Ascending aorta (tissue), 2 donors: ENCODE data around the gene GPR17. TPM values are rescaled to one million over a fixed set of nuclear protein-coding genes. Genes with fewer than 3 reads are reported as not detected.

ENCODE experiments used
- DNase-seq, 2 donors: peaks; one replicate each; pipeline ENCODE4 v3.0.0-alpha.2; 2019; ENCODE audit warnings: low spot score in 2 of 2
- H3K27ac ChIP-seq, 2 donors: fragments of 200-600 bp; sonication (generic); one replicate each; pipeline ENCODE4 v1.5.1; 2016 to 2017; ENCODE audit warnings: mild to moderate bottlenecking in 1 of 2
- H3K27me3 ChIP-seq: fragments of 200-600 bp; sonication (generic); one replicate; pipeline ENCODE4 v1.5.1; 2017
- H3K36me3 ChIP-seq, 2 donors: fragments of 200-600 bp; sonication (generic); one replicate each; pipeline ENCODE4 v1.5.1; 2016
- H3K4me1 ChIP-seq, 2 donors: fragments of 200-600 bp; sonication (generic); one replicate each; pipeline ENCODE4 v1.5.1; 2016 to 2017; ENCODE audit warnings: mild to moderate bottlenecking in 1 of 2
- H3K4me3 ChIP-seq, 2 donors: fragments of 200-600 bp; sonication (generic); one replicate each; pipeline ENCODE4 v1.5.1; 2016 to 2017; ENCODE audit warnings: mild to moderate bottlenecking in 1 of 2
- H3K9me3 ChIP-seq, 2 donors: fragments of 200-600 bp; sonication (generic); one replicate each; pipeline ENCODE4 v1.5.1; 2016
- intact Hi-C: fragments of 100-400 bp; cut with DNase I; formaldehyde crosslinking; loops from one replicate; pipeline ENCODE4 v1.15.1; 2023
- total RNA-seq: library from RNA; depleted of rRNA; stranded (reverse); fragments of >200 nt; gene quantifications from one replicate; pipeline ENCODE4 v1.1.0, GENCODE V29; 2016
- TF ChIP-seq, protein P1 (sequence below), 3 experiments: fragments of 200-600 bp in 2 of 3; fragments of 450-650 bp in 1 of 3; sonication (generic) in 2 of 3; IDR thresholded peaks; one replicate each; pipeline ENCODE4 v1.5.1; 2016 to 2019; ENCODE audit warnings: antibody characterized with exemption in 3 of 3, mild to moderate bottlenecking in 1 of 3, moderate library complexity in 1 of 3

The GPR17 gene
- total RNA-seq, 1 donor from 2014 or later, result not detected

DNA sequence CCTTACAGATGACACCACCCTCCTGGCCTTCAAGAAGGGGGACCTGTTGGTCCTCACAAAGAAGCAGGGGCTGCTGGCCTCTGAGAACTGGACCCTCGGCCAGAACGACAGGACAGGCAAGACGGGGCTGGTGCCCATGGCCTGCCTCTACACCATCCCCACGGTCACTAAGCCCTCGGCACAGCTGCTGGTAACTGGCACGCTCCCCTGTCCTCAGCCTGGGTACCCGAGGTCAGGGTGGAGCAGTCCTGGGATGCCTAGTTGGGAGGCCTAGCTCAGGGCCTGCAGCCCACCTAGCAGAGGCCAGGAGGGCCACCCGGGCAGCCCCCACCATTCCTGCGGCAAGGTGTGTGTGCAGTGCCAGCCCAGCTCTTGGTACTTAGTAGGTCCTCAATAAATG is 16.3 kb upstream of the GPR17 start:
- peaks cover 8 to 27% of the 10 kb centered on the region in 2 donors for H3K4me1 ChIP-seq
- no peak overlapping the region for H3K4me3 ChIP-seq
- DNase-seq, result no peak
- intact Hi-C loops, result no loop called here
- no peaks in the 10 kb centered on the region for H3K36me3 ChIP-seq
- no peak overlapping the region for H3K27ac ChIP-seq
- TF ChIP-seq, protein P1, sequence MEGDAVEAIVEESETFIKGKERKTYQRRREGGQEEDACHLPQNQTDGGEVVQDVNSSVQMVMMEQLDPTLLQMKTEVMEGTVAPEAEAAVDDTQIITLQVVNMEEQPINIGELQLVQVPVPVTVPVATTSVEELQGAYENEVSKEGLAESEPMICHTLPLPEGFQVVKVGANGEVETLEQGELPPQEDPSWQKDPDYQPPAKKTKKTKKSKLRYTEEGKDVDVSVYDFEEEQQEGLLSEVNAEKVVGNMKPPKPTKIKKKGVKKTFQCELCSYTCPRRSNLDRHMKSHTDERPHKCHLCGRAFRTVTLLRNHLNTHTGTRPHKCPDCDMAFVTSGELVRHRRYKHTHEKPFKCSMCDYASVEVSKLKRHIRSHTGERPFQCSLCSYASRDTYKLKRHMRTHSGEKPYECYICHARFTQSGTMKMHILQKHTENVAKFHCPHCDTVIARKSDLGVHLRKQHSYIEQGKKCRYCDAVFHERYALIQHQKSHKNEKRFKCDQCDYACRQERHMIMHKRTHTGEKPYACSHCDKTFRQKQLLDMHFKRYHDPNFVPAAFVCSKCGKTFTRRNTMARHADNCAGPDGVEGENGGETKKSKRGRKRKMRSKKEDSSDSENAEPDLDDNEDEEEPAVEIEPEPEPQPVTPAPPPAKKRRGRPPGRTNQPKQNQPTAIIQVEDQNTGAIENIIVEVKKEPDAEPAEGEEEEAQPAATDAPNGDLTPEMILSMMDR (IDR thresholded peaks at IDR 0.05), result no peak
- no peaks in the 10 kb centered on the region for H3K9me3 ChIP-seq
- no peaks in the 10 kb centered on the region for H3K27me3 ChIP-seq

DNA sequence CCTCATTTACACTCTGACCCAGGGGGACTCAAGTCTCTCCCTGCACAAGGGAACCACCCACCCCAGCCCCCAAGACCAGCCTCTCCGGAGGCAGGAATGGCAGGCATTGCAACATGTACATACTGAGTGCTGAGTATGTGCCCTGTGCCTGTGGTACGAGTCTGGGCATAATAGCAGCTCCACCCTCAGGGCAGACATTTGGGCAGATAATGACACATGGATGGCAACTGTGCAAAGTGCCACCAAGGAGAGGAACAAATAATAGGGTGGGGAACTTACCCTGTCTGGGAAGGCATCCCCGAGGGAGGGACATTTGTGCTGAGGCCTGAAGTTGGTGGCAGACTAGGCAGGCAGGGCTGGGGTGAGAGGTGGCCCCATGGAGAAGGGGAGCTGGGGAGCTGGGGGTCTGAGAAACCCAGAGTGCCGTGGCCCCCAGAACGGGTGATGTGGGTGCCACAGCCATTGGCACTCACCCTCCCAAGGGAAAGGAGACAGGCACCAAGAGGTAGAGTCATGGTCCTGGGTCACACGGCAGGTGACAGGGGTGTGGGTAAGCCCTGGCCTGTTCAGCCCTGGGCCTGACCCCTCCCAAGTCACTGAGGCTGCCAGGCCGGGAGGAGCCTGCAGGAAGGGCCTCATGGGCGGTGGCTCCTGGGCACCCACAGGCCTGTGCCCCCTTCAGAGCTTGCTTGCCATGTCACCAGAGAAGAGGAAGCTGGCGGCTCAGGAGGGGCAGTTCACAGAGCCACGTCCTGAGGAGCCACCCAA is 15.7 kb upstream of the GPR17 start:
- Histone ChIP-seq H3K27me3 (no peaks in the 10 kb centered on the region), H3K36me3 (no peaks in the 10 kb centered on the region), H3K4me1 (peaks cover 8 to 27% of the 10 kb centered on the region in 2 donors), H3K4me3 (no peak overlapping the region), H3K27ac (no peak overlapping the region), H3K9me3 (no peaks in the 10 kb centered on the region)
- no peak for DNase-seq
- intact Hi-C loops, result no loop called here
- TF ChIP-seq, protein P1 (IDR thresholded peaks at IDR 0.05), result no peak

DNA sequence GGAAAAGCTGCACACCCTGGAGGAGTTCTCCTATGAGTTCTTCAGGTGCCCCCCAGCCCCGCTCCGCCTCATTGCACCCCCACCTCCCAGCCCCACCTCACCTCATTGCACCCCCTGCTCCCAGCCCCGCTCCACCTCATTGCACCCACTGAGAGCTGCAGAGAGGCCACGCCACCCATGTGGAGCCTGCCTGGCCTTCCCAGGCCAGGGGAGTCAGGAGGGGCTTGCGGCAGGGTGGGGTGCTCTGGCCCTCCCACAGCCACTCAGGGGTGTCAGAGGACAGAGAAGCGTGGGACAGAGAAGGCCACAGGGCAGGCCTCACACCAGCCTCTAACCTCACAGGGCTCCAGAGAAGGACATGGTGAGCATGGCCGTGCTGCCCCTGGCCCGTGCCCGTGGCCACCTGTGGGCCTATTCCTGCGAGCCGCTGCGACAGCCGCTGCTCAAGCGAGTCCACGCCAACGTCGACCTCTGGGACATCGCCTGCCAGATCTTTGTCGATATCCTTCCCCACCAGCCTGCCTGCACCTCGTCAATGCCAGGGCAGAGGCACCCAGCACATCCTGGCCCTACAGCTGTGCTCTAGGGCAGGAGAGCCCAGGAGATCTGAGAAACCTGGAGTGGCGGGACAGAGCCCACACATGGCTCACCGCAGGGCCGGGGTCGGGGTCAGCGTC is 15.0 kb upstream of the GPR17 start:
- Histone ChIP-seq H3K4me3 (no peak overlapping the region), H3K4me1 (peaks cover 8 to 27% of the 10 kb centered on the region in 2 donors), H3K27me3 (no peaks in the 10 kb centered on the region), H3K36me3 (no peaks in the 10 kb centered on the region), H3K27ac (no peak overlapping the region), H3K9me3 (no peaks in the 10 kb centered on the region)
- TF ChIP-seq, protein P1 (IDR thresholded peaks at IDR 0.05), result no peak
- intact Hi-C loops, result no loop called here
- DNase-seq, result no peak

DNA sequence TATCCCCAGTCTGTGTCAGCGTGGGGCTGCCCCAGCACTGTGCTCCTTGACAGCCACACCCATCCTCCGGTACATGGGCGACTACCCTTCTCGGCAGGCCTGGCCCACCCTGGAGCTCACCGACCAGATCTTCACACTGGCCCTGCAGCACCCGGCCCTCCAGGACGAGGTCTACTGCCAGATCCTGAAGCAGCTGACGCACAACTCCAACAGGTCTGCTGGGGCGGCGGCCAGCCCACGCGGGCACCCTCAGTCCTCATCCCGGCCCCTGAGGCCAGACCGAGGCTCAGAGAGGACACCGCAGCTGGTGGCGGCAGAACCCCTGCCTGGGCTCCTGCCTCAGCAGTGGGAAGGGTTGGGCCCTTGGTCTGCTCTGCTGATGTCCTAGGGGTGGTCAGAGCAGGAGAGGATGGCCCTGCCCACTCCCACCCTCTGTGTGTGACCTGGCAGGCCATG is 14.4 kb upstream of the GPR17 start:
- H3K4me3 ChIP-seq, result no peak overlapping the region
- peaks cover 8 to 27% of the 10 kb centered on the region in 2 donors for H3K4me1 ChIP-seq
- no peaks in the 10 kb centered on the region for H3K36me3 ChIP-seq
- no peaks in the 10 kb centered on the region for H3K27me3 ChIP-seq
- TF ChIP-seq, protein P1 (IDR thresholded peaks at IDR 0.05), result no peak
- no peak for DNase-seq
- no peak overlapping the region for H3K27ac ChIP-seq
- H3K9me3 ChIP-seq, result no peaks in the 10 kb centered on the region
- intact Hi-C loops, result no loop called here

DNA sequence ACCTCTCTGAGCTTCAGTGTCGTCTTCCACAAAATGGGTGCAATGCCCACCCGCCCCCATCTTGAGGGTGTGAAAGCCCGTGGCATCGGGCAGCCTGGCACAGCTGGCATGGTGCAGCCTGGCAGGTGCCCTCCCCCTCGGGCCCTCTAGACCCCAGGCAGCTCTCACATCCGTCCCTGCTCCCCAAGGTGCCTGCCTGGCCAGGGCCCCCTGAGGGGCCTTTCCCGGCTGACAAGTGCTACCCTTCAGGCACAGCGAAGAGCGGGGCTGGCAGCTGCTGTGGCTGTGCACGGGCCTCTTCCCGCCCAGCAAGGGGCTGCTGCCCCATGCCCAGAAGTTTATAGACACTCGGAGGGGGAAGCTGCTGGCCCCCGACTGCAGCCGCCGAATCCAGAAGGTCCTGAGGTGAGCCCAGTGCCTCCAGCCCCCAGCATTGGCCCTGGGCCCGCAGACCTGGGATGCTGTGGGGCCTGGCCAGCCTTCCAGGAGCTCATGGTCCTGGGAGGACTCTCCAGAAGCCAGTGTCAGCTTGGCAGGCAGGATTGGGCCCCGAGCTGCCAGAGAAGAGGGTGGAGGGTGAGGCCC is 13.9 kb upstream of the GPR17 start:
- DNase-seq, result no peak
- TF ChIP-seq, protein P1 (IDR thresholded peaks at IDR 0.05), result no peak
- peak overlapping the region in 1 of 2 donors; percentile 19 for H3K27ac ChIP-seq

More for the DNA sequence above, 13.9 kb upstream of the GPR17 start:
- Histone ChIP-seq H3K4me3 (no peak overlapping the region), H3K4me1 (peaks cover 8 to 28% of the 10 kb centered on the region in 2 donors), H3K27me3 (no peaks in the 10 kb centered on the region), H3K9me3 (no peaks in the 10 kb centered on the region), H3K36me3 (no peaks in the 10 kb centered on the region)
- intact Hi-C loops, result no loop called here
